Esophagus squamous epithelium (tissue), 4 donors: Measurements from ENCODE around the gene UBE2L3.

Experiments
- POLR2A ChIP-seq, 4 donors: fragments of 450-650 bp; IDR thresholded peaks; one replicate each; pipeline ENCODE4 v1.6.1; 2017; ENCODE audit warnings: antibody characterized with exemption in 4 of 4, mild to moderate bottlenecking in 4 of 4, moderate library complexity in 3 of 4
- TF ChIP-seq, protein P1 (sequence below), 6 experiments: fragments of 450-650 bp in 4 of 6; fragments of 200-600 bp in 2 of 6; sonication (generic) in 2 of 6; IDR thresholded peaks; one replicate each; pipeline ENCODE4 v1.5.1; 2016 to 2019; ENCODE audit warnings: antibody characterized with exemption in 6 of 6, mild to moderate bottlenecking in 4 of 6, moderate library complexity in 4 of 6

GRCh38 chr22:21665047-21665851, 97.7 kb downstream of the UBE2L3 start:
- no peak for TF ChIP-seq POLR2A (IDR thresholded peaks at IDR 0.05)
- TF ChIP-seq, protein P1, sequence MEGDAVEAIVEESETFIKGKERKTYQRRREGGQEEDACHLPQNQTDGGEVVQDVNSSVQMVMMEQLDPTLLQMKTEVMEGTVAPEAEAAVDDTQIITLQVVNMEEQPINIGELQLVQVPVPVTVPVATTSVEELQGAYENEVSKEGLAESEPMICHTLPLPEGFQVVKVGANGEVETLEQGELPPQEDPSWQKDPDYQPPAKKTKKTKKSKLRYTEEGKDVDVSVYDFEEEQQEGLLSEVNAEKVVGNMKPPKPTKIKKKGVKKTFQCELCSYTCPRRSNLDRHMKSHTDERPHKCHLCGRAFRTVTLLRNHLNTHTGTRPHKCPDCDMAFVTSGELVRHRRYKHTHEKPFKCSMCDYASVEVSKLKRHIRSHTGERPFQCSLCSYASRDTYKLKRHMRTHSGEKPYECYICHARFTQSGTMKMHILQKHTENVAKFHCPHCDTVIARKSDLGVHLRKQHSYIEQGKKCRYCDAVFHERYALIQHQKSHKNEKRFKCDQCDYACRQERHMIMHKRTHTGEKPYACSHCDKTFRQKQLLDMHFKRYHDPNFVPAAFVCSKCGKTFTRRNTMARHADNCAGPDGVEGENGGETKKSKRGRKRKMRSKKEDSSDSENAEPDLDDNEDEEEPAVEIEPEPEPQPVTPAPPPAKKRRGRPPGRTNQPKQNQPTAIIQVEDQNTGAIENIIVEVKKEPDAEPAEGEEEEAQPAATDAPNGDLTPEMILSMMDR (IDR thresholded peaks at IDR 0.05): no peak
